Epithelial cell of esophagus (primary cell): ENCODE measurements around the gene ABCC9.
"Not testable (repeated sequence)": the region's sequence is repeated elsewhere in the genome, so short reads cannot be mapped to it uniquely, and the experiment has no call there.

Experiments used
- DNase-seq: peaks from one replicate; pipeline ENCODE4 v3.0.0; 2010; ENCODE audit warnings: low read depth
- H3K4me3 ChIP-seq: 2 replicates; pipeline ENCODE4 v1.5.1; 2011; ENCODE audit warnings: mild to moderate bottlenecking, low read length, control low read depth
- CTCF ChIP-seq: IDR thresholded peaks from 2 replicates; pipeline ENCODE4 v1.5.1; 2011; ENCODE audit warnings: low read depth, mild to moderate bottlenecking, low read length, control low read depth, inconsistent platforms; ENCODE audit not compliant: insufficient read depth; ENCODE audit errors: missing control alignments

Gene ABCC9

GRCh38 chr12:21801522-21802288 lies 139.5 kb downstream of the ABCC9 start:
- no peak for DNase-seq
- no peak overlapping the region for H3K4me3 ChIP-seq
- TF ChIP-seq CTCF: no peak

GRCh38 chr12:21800011-21800410 lies 141.2 kb downstream of the ABCC9 start:
- no peak overlapping the region for H3K4me3 ChIP-seq
- no peak for DNase-seq
- no peak for TF ChIP-seq CTCF

GRCh38 chr12:21797539-21797938 lies 143.7 kb downstream of the ABCC9 start:
- H3K4me3 ChIP-seq: no peak overlapping the region
- DNase-seq: no peak
- no peak for TF ChIP-seq CTCF

- no peak overlapping the region for H3K4me3 ChIP-seq
- DNase-seq: no peak
- no peak for TF ChIP-seq CTCF
Measured at GRCh38 chr12:21795648-21796328, 145.4 kb downstream of the ABCC9 start.

- not testable (repeated sequence) for H3K4me3 ChIP-seq, DNase-seq
Measured at GRCh38 chr12:21794807-21795595, 146.2 kb downstream of the ABCC9 start.

- H3K4me3 ChIP-seq, DNase-seq: not testable (repeated sequence)
Measured at GRCh38 chr12:21789687-21790086, 151.5 kb downstream of the ABCC9 start.

GRCh38 chr12:21788089-21788983 lies 152.9 kb downstream of the ABCC9 start:
- H3K4me3 ChIP-seq: no peak overlapping the region
- no peak for TF ChIP-seq CTCF
- no peak for DNase-seq
